Measurements from ENCODE around the gene KCNIP4.

The KCNIP4 gene

GRCh38 chr4:21113496-21114223, 834.9 kb downstream of the KCNIP4 start:
- ATAC-seq (ENCODE audit: low read depth), result peak; percentile 54; the same call in 1 of the 3 replicates
- no peak for DNase-seq (ENCODE audit: low spot score)
- no peaks in the 10 kb centered on the region for H3K9me3 ChIP-seq (ENCODE audit: severe bottlenecking)
- H3K27me3 ChIP-seq (ENCODE audit: insufficient read depth, poor library complexity, severe bottlenecking), result no peaks in the 10 kb centered on the region
- H3K36me3 ChIP-seq (ENCODE audit: low read depth), result no peaks in the 10 kb centered on the region
- TF ChIP-seq CTCF (IDR thresholded peaks at IDR 0.05; ENCODE audit: poor library complexity, severe bottlenecking), result no peak
- H3K4me3 ChIP-seq (ENCODE audit: severe bottlenecking), result no peak overlapping the region
- H3K27ac ChIP-seq (ENCODE audit: poor library complexity, severe bottlenecking), result no peak overlapping the region
- H3K4me1 ChIP-seq (ENCODE audit: insufficient read depth, poor library complexity, severe bottlenecking), result no peaks in the 10 kb centered on the region

- no peak for TF ChIP-seq CTCF (IDR thresholded peaks at IDR 0.05; ENCODE audit: poor library complexity, severe bottlenecking)
- no peak for ATAC-seq (ENCODE audit: low read depth)
- DNase-seq (ENCODE audit: low spot score), result no peak
- Histone ChIP-seq H3K27me3 (ENCODE audit: insufficient read depth, poor library complexity, severe bottlenecking) (no peaks in the 10 kb centered on the region), H3K9me3 (ENCODE audit: severe bottlenecking) (no peaks in the 10 kb centered on the region), H3K27ac (ENCODE audit: poor library complexity, severe bottlenecking) (no peak overlapping the region), H3K36me3 (ENCODE audit: low read depth) (no peaks in the 10 kb centered on the region), H3K4me3 (ENCODE audit: severe bottlenecking) (no peak overlapping the region), H3K4me1 (ENCODE audit: insufficient read depth, poor library complexity, severe bottlenecking) (no peaks in the 10 kb centered on the region)
Observed at GRCh38 chr4:21102667-21103066, 845.9 kb downstream of the KCNIP4 start.

- Histone ChIP-seq H3K4me3 (ENCODE audit: severe bottlenecking) (no peak overlapping the region), H3K36me3 (ENCODE audit: low read depth) (no peaks in the 10 kb centered on the region), H3K9me3 (ENCODE audit: severe bottlenecking) (no peaks in the 10 kb centered on the region), H3K27me3 (ENCODE audit: insufficient read depth, poor library complexity, severe bottlenecking) (no peaks in the 10 kb centered on the region), H3K4me1 (ENCODE audit: insufficient read depth, poor library complexity, severe bottlenecking) (no peaks in the 10 kb centered on the region), H3K27ac (ENCODE audit: poor library complexity, severe bottlenecking) (no peak overlapping the region)
- DNase-seq (ENCODE audit: low spot score) (no peak), ATAC-seq (ENCODE audit: low read depth) (no peak)
- no peak for TF ChIP-seq CTCF (IDR thresholded peaks at IDR 0.05; ENCODE audit: poor library complexity, severe bottlenecking)
Observed at GRCh38 chr4:21097865-21098264, 850.7 kb downstream of the KCNIP4 start.

GRCh38 chr4:21097026-21097425, 851.5 kb downstream of the KCNIP4 start:
- Histone ChIP-seq H3K27me3 (ENCODE audit: insufficient read depth, poor library complexity, severe bottlenecking) (no peaks in the 10 kb centered on the region), H3K4me3 (ENCODE audit: severe bottlenecking) (no peak overlapping the region), H3K36me3 (ENCODE audit: low read depth) (no peaks in the 10 kb centered on the region), H3K9me3 (ENCODE audit: severe bottlenecking) (no peaks in the 10 kb centered on the region), H3K27ac (ENCODE audit: poor library complexity, severe bottlenecking) (no peak overlapping the region), H3K4me1 (ENCODE audit: insufficient read depth, poor library complexity, severe bottlenecking) (no peaks in the 10 kb centered on the region)
- TF ChIP-seq CTCF (IDR thresholded peaks at IDR 0.05; ENCODE audit: poor library complexity, severe bottlenecking), result no peak
- no peak for DNase-seq (ENCODE audit: low spot score)
- ATAC-seq (ENCODE audit: low read depth), result no peak

- Histone ChIP-seq H3K4me3 (ENCODE audit: severe bottlenecking) (no peak overlapping the region), H3K27ac (ENCODE audit: poor library complexity, severe bottlenecking) (no peak overlapping the region), H3K27me3 (ENCODE audit: insufficient read depth, poor library complexity, severe bottlenecking) (no peaks in the 10 kb centered on the region), H3K36me3 (ENCODE audit: low read depth) (no peaks in the 10 kb centered on the region), H3K9me3 (ENCODE audit: severe bottlenecking) (no peaks in the 10 kb centered on the region), H3K4me1 (ENCODE audit: insufficient read depth, poor library complexity, severe bottlenecking) (no peaks in the 10 kb centered on the region)
- ATAC-seq (ENCODE audit: low read depth) (no peak), DNase-seq (ENCODE audit: low spot score) (no peak)
- TF ChIP-seq CTCF (IDR thresholded peaks at IDR 0.05; ENCODE audit: poor library complexity, severe bottlenecking), result no peak
Observed at GRCh38 chr4:21092531-21092930, 856.0 kb downstream of the KCNIP4 start.
